Measurements from ENCODE around the gene ZNF283. TPM values are rescaled to one million over a fixed set of nuclear protein-coding genes. Genes with fewer than 3 reads are reported as not detected.

ZNF283 gene
- total and polyA plus RNA-seq, 9 of the 15 experiments (the other 6 are each of a cell fraction or from before 2014, with no cell fraction given), result 6.0 to 19.5 (median 9.8) TPM

DNA sequence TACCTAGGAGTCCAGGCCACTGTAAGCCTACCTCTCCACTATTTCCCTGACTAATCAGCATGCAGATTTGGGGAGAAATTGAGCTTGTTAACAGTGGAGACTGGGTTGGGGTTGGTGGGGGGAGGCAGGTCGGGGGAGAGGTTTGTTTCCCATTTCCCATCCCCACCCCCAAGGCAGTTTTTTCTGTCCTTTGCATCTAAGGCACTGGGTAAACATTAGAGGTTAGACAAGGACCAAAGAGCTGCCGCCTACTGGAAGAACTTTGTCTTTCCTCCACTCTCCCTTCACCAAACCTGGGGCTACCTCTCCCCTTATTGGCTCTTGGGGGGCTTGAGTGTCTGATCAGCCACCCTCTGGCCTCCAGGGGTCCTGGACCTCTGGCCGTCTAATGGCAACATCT lies 47.3 kb upstream of the ZNF283 start (continued):
- TF ChIP-seq ZNF121 (CRISPR knock-in tag; conservative IDR thresholded peaks at IDR 0.05), result no peak
- no peak for TF ChIP-seq IRF2 (CRISPR knock-in tag; IDR thresholded peaks at IDR 0.05)
- TF ChIP-seq CHD1 (IDR thresholded peaks at IDR 0.05; ENCODE audit: low read length), result peak; percentile 65
- no peak for TF ChIP-seq SMAD2 (IDR thresholded peaks at IDR 0.05; ENCODE audit: low read depth, low read length)
- TF ChIP-seq ZNF134 (CRISPR knock-in tag; conservative IDR thresholded peaks at IDR 0.05), result no peak
- TF ChIP-seq, protein P1, sequence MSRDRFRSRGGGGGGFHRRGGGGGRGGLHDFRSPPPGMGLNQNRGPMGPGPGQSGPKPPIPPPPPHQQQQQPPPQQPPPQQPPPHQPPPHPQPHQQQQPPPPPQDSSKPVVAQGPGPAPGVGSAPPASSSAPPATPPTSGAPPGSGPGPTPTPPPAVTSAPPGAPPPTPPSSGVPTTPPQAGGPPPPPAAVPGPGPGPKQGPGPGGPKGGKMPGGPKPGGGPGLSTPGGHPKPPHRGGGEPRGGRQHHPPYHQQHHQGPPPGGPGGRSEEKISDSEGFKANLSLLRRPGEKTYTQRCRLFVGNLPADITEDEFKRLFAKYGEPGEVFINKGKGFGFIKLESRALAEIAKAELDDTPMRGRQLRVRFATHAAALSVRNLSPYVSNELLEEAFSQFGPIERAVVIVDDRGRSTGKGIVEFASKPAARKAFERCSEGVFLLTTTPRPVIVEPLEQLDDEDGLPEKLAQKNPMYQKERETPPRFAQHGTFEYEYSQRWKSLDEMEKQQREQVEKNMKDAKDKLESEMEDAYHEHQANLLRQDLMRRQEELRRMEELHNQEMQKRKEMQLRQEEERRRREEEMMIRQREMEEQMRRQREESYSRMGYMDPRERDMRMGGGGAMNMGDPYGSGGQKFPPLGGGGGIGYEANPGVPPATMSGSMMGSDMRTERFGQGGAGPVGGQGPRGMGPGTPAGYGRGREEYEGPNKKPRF (IDR thresholded peaks at IDR 0.05; ENCODE audit: low read depth, low read length), result no peak
- TF ChIP-seq ZBTB8A (IDR thresholded peaks at IDR 0.05; ENCODE audit: partially characterized antibody), result no peak
- TF ChIP-seq CBX3 (IDR thresholded peaks at IDR 0.05; ENCODE audit: borderline replicate concordance in 1 of 2, low read length in 2 of 2), result no peak
- TF ChIP-seq KDM5B (IDR thresholded peaks at IDR 0.05; ENCODE audit: insufficient replicate concordance, low read depth, low read length), result no peak
- peak; percentile 58; the same call in 1 of the 2 replicates for TF ChIP-seq ESRRA (IDR thresholded peaks at IDR 0.05; ENCODE audit: borderline replicate concordance, low read depth)
- peak; percentile 29 to 51; a peak in 3 of 4 replicates for TF ChIP-seq RAD21 (CRISPR knock-in tag; conservative IDR thresholded peaks at IDR 0.05 in 1 of 2, IDR thresholded peaks at IDR 0.05 in 1 of 2)
- no peak for TF ChIP-seq AFF4 (CRISPR knock-in tag; IDR thresholded peaks at IDR 0.05)
- TF ChIP-seq EWSR1 (IDR thresholded peaks at IDR 0.05; ENCODE audit: borderline replicate concordance, low read depth, partially characterized antibody), result no peak
- no peak for TF ChIP-seq FIP1L1 (IDR thresholded peaks at IDR 0.05; ENCODE audit: low read depth, low read length, poor library complexity, severe bottlenecking)
- TF ChIP-seq, protein P2, sequence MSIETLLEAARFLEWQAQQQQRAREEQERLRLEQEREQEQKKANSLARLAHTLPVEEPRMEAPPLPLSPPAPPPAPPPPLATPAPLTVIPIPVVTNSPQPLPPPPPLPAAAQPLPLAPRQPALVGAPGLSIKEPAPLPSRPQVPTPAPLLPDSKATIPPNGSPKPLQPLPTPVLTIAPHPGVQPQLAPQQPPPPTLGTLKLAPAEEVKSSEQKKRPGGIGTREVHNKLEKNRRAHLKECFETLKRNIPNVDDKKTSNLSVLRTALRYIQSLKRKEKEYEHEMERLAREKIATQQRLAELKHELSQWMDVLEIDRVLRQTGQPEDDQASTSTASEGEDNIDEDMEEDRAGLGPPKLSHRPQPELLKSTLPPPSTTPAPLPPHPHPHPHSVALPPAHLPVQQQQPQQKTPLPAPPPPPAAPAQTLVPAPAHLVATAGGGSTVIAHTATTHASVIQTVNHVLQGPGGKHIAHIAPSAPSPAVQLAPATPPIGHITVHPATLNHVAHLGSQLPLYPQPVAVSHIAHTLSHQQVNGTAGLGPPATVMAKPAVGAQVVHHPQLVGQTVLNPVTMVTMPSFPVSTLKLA (conservative IDR thresholded peaks at IDR 0.05), result 0 out of 4 replicates have a peak, but pooled peaks of 1 of the 2 experiments have one; percentile 12
- peak; percentile 80 for TF ChIP-seq ZNF384 (IDR thresholded peaks at IDR 0.05; ENCODE audit: low read depth, low read length)
- TF ChIP-seq NR2F6 (CRISPR knock-in tag; IDR thresholded peaks at IDR 0.05), result no peak
- TF ChIP-seq MYNN (IDR thresholded peaks at IDR 0.05), result no peak
- no peak for TF ChIP-seq MYNN (CRISPR knock-in tag; IDR thresholded peaks at IDR 0.05)
- TF ChIP-seq PHTF2 (CRISPR knock-in tag; IDR thresholded peaks at IDR 0.05), result no peak
- TF ChIP-seq USF1 (CRISPR knock-in tag; IDR thresholded peaks at IDR 0.05), result no peak

Measured in K562 (cell line).